IPS DF 6.9 (cell line): Measurements from ENCODE around the gene POP7.
"Not testable (repeated sequence)": the region's sequence is repeated elsewhere in the genome, so short reads cannot be mapped to it uniquely, and the experiment has no call there.

Experiments
- DNase-seq: peaks from one replicate; pipeline ENCODE4 v3.0.0-alpha.2; 2013; ENCODE audit warnings: low read depth, low spot score
- H3K27ac ChIP-seq: one replicate; pipeline ENCODE4 v1.5.1; 2013; ENCODE audit warnings: low read length, control low read depth
- H3K27me3 ChIP-seq: 2 replicates; pipeline ENCODE4 v1.6.1; 2013; ENCODE audit warnings: mild to moderate bottlenecking, low read length; ENCODE audit not compliant: control insufficient read depth, insufficient read depth
- H3K36me3 ChIP-seq: 2 replicates; pipeline ENCODE4 v1.6.1; 2013; ENCODE audit warnings: low read length; ENCODE audit not compliant: control insufficient read depth, insufficient read depth
- H3K4me1 ChIP-seq: 2 replicates; pipeline ENCODE4 v1.6.1; 2013; ENCODE audit warnings: low read length; ENCODE audit not compliant: control insufficient read depth, insufficient read depth
- H3K4me3 ChIP-seq: 2 replicates; pipeline ENCODE4 v1.5.1; 2013; ENCODE audit warnings: mild to moderate bottlenecking, low read length
- H3K9me3 ChIP-seq: 2 replicates; pipeline ENCODE4 v1.6.1; 2013; ENCODE audit warnings: low read length, inconsistent platforms; ENCODE audit not compliant: control insufficient read depth, insufficient read depth
- WGBS: extraction: QIAGEN DNeasy Blood & Tissue Kit; methylation state at CpG from one replicate; pipeline ENCODE4 v1.1.7; 2013; ENCODE audit warnings: mixed read lengths, missing lambda C conversion rate; ENCODE audit not compliant: insufficient read length, insufficient coverage; 5-methylcytosine and 5-hydroxymethylcytosine counted together

The POP7 gene

DNA sequence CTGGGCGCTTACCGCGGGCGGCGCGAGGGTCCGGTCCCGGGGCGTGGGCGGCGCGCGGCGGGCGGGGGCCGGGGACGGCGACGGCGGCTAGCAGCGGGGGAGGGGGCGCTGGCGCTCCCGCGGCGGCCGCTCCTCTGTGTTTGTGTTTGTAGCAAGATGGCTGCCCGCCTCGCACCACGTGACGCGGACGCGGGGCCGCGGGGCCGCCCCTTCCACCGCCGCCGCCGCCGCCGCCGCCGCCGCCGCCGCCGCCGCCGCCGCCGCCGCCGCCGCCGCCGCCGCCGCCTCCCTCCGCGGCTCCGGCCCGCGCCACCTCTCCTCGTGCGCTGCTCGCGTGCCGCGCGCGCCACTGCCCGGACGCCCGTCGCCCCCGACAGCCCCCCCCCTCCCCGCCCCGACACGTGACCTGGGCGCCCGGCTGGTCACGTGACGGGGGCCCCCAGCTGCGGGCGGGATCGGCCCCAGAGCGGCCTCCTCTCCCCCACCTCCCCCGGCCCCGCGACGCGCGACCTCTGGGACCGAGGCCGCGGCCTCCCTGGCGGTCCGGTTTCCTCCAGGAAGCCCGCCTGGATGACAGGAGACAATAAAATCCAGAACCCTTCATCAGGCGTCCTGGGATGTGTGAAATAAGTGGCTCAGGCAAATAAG lies 11.7 kb upstream of the POP7 start, which contains the start of gene GIGYF1:
TSS of gene GIGYF1 (minus strand) at position 153 of the 648 bp plus-strand sequence. CDS start 6,012 bp downstream, outside the sequence.
- Histone ChIP-seq H3K9me3 (no peaks in the 10 kb centered on the region), H3K27me3 (no peaks in the 10 kb centered on the region), H3K36me3 (peaks cover 3% of the 10 kb centered on the region; the same call in 1 of the 2 replicates), H3K4me3 (peak within 1 kb of the TSS; percentile 88), H3K27ac (no peak within 1 kb of the TSS), H3K4me1 (0 out of 2 replicates have a peak, but pooled peaks cover 2% of the 10 kb centered on the region)
- no CpG with 5 or more reads among the region's 102 CpGs for WGBS
- DNase-seq = no peak

DNA sequence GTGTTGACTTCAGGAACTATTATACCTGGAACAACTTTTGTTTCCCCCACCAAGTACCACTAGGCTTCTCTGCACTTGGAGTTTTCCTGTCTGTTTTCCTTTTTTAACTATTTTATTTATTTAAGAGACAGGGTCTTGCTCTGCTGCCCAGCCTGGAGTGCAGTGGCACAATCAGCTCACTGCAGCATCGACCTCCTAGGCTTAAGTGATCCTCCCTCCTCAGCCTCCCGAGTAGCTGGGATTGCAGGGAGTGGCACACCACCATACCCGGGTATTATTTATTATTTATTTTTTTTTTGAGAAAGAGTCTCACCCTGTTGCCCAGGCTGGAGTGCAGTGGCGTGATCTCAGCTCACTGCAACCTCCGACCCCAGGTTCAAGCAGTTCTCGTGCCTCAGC lies 9.8 kb upstream of the POP7 start:
- Histone ChIP-seq H3K4me3 (no peak overlapping the region), H3K27me3 (no peaks in the 10 kb centered on the region), H3K36me3 (peaks cover 1% of the 10 kb centered on the region; the same call in 1 of the 2 replicates), H3K27ac (no peak overlapping the region), H3K9me3 (no peaks in the 10 kb centered on the region), H3K4me1 (0 out of 2 replicates have a peak, but pooled peaks cover under 1% of the 10 kb centered on the region)
- WGBS = no CpG with 5 or more reads among the region's 6 CpGs
- DNase-seq = no peak

DNA sequence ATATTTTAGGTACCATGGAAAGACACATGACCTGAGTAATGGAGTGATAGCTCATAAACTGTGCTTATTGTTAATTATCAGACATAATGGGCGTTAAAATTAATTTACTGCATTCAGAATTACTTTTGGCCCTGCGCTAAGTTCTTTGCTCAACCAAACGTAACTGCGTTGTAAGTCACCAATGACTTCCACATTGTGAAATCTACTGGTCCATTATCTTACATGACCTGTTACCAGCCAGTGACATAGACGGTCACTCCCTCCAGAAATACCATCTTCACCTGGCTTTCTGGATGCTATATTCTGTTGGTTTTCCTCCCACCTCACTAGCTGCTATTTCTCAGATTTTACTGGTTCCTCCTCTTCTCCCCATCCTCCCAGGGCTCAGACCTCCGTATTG lies 6.9 kb upstream of the POP7 start:
- WGBS = no CpG with 5 or more reads among the region's 6 CpGs
- H3K27me3 ChIP-seq = no peaks in the 10 kb centered on the region

DNA sequence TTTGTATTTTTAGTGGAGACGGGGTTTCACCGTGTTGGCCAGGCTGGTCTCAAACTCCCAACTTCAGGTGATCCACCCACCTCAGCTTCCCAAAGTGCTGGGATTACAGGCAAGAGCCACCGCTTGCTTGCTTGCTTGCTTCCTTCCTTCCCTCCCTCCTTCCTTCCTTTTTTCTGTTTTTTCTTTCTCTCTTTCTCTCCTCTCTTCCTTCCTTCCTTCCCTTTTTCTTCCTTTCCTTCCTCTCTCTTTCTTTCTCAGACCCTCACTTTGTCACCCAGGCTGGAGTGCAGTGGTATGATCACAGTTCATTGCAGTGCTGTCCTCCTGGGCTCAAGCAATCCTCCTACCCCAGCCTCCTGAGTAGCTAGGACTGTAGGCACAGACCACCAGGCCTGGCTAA lies 4.8 kb upstream of the POP7 start:
- no CpG with 5 or more reads among the region's 3 CpGs for WGBS
- not testable (repeated sequence) for H3K36me3 ChIP-seq, H3K27me3 ChIP-seq, H3K4me1 ChIP-seq, H3K9me3 ChIP-seq, H3K27ac ChIP-seq, DNase-seq, H3K4me3 ChIP-seq

More for the DNA sequence above, 6.9 kb upstream of the POP7 start:
- Histone ChIP-seq H3K9me3 (no peaks in the 10 kb centered on the region), H3K36me3 (no peaks in the 10 kb centered on the region), H3K27ac (no peak overlapping the region), H3K4me1 (no peaks in the 10 kb centered on the region), H3K4me3 (no peak overlapping the region)
- no peak for DNase-seq

DNA sequence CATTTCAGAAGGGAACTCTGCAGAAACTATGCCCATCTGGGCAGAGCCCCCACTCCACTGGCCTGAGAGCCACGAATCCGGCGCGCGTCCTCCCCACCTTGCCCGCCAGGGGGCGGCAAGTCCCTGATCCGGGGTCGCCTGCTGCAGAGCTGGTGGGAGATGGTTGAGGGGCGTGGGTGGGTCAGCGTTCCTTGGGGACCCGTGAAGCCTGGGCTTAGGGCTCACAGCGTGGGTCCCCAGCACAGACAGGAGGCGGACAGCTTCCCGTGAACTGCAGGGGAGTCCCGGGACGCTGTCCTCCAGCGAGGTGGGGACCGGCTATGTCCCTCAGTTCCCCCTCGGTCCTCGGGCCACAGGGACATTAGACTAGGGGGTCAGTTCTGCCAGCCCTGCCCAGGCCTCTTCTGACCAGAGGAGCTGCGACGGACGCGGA lies 585 bp upstream of the POP7 start:
- Histone ChIP-seq H3K4me3 (peak overlapping the region; percentile 75), H3K27me3 (no peaks in the 10 kb centered on the region), H3K27ac (no peak overlapping the region), H3K4me1 (no peaks in the 10 kb centered on the region), H3K9me3 (no peaks in the 10 kb centered on the region), H3K36me3 (0 out of 2 replicates have a peak, but pooled peaks cover 4% of the 10 kb centered on the region)
- WGBS = no CpG with 5 or more reads among the region's 25 CpGs
- peak; percentile 60 for DNase-seq

DNA sequence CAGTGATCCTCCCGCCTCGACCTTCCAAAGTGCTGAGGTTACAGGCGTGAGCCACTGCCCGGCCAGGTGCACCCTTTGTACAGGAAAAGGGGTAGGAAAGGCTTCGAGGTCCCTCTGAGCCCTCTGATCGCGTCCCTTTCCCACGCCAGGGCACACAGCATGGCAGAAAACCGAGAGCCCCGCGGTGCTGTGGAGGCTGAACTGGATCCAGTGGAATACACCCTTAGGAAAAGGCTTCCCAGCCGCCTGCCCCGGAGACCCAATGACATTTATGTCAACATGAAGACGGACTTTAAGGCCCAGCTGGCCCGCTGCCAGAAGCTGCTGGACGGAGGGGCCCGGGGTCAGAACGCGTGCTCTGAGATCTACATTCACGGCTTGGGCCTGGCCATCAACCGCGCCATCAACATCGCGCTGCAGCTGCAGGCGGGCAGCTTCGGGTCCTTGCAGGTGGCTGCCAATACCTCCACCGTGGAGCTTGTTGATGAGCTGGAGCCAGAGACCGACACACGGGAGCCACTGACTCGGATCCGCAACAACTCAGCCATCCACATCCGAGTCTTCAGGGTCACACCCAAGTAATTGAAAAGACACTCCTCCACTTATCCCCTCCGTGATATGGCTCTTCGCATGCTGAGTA lies 871 bp downstream of the POP7 start:
- no peaks in the 10 kb centered on the region for H3K4me1 ChIP-seq
- 0 out of 2 replicates have a peak, but pooled peaks cover 4% of the 10 kb centered on the region for H3K36me3 ChIP-seq
- H3K27me3 ChIP-seq = no peaks in the 10 kb centered on the region
- no CpG with 5 or more reads among the region's 34 CpGs for WGBS
- peak overlapping the region; percentile 75 for H3K4me3 ChIP-seq
- no peak for DNase-seq
- H3K27ac ChIP-seq = no peak overlapping the region
- H3K9me3 ChIP-seq = no peaks in the 10 kb centered on the region

DNA sequence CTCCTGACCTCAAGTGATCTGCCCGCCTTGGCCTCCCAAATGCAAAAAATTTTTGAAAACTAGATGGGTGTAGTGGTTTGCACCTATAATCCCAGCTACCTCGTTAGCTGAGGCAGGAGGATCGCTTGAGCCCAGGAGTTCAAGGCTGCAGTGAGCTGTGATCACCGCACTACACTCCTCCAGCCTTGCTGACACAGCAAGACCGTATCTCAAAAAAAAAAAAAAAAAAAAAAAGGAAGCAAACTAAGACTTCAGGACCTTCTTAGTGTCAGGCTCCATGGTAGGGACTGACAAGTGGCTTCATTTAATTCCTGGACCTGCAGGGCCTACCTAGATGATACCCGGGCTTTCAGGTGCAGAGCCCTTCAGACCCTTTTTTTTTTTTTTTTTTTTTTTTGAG lies 2.5 kb downstream of the POP7 start:
- no peaks in the 10 kb centered on the region for H3K27me3 ChIP-seq
- 0 out of 2 replicates have a peak, but pooled peaks cover 4% of the 10 kb centered on the region for H3K36me3 ChIP-seq
- no peaks in the 10 kb centered on the region for H3K4me1 ChIP-seq
- H3K9me3 ChIP-seq = no peaks in the 10 kb centered on the region
- WGBS = no CpG with 5 or more reads among the region's 6 CpGs
- no peak for DNase-seq
- H3K27ac ChIP-seq = no peak overlapping the region
- H3K4me3 ChIP-seq = no peak overlapping the region

DNA sequence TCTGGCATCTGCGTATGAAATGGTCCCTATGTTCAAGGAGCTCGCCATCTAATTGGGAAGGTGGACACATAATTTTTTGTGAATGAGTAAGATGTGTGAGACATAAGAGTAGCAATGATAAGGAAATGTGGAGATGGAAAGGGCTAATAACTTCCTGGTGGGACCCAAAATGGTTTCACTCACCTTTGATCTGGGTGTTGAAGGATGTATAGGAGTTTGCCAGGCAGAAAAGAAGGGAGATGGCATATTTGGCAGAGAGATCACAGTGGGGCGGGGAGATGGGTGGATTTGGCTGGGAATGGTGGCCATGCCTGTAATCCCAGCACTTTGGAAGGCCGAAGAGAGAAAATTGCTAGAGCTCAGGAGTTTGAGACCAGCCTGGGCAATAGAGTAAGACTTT lies 4.5 kb downstream of the POP7 start:
- Histone ChIP-seq H3K4me3 (no peak overlapping the region), H3K27me3 (no peaks in the 10 kb centered on the region), H3K9me3 (no peaks in the 10 kb centered on the region), H3K36me3 (0 out of 2 replicates have a peak, but pooled peaks cover 4% of the 10 kb centered on the region), H3K27ac (no peak overlapping the region), H3K4me1 (no peaks in the 10 kb centered on the region)
- DNase-seq = no peak
- no CpG with 5 or more reads among the region's 4 CpGs for WGBS

DNA sequence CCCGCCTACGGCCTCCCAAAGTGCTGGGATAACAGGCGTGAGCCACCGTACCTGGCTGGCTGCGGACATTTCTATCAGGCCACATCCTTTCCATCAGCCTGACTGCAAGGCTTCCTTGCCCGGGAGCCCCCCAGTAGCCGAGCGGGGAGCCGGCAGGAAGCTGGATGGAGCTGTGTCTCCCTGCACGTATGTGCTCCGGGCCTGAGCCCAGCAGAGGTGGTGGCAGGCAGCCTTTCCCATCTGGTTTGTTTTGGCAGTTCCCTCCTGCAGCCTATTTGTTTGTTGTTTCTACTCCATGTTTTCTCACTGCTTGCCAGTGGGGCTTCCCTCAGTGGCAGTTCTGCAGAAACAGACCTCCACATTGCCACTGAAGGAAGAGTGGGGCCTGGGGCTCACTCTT lies 5.4 kb downstream of the POP7 start:
- Histone ChIP-seq H3K36me3 (0 out of 2 replicates have a peak, but pooled peaks cover 4% of the 10 kb centered on the region), H3K4me1 (no peaks in the 10 kb centered on the region), H3K27me3 (no peaks in the 10 kb centered on the region), H3K9me3 (no peaks in the 10 kb centered on the region), H3K4me3 (no peak overlapping the region), H3K27ac (no peak overlapping the region)
- no peak for DNase-seq
- no CpG with 5 or more reads among the region's 11 CpGs for WGBS

DNA sequence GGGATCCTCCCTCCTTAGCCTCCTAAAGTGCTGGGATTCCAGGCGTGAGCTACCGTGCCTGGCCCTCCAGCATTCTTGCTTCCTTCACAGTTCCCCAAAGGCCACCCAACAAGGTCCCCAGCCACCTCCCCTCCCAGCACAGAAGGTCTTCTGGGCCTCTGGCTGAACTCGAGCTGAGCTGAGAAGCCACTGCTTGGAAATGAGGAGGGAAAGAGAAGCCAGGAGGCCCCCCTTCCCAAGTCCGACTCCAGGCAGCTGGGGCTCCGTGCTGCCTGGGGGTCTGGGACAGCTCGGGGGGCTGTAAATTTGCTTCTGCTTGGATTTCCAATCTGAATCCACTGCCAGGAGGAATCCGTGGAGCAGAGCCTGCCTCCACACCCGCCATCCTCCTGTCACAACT lies 8.8 kb downstream of the POP7 start:
- no peaks in the 10 kb centered on the region for H3K4me1 ChIP-seq
- no peaks in the 10 kb centered on the region for H3K9me3 ChIP-seq
- peaks cover under 1% of the 10 kb centered on the region; the same call in 1 of the 2 replicates for H3K27me3 ChIP-seq
- DNase-seq = no peak
- no peak overlapping the region for H3K27ac ChIP-seq
- no peak overlapping the region for H3K4me3 ChIP-seq
- no peaks in the 10 kb centered on the region for H3K36me3 ChIP-seq
- WGBS = no CpG with 5 or more reads among the region's 8 CpGs
